MG63 (cell line): ENCODE results near the gene CCDC9B. TPM values are rescaled to one million over a fixed set of nuclear protein-coding genes. Genes with fewer than 3 reads are reported as not detected.

ENCODE experiments used
- DNase-seq: peaks from one replicate; pipeline ENCODE4 v3.0.0-alpha.2; 2020
- H3K27me3 ChIP-seq: fragments of 250-450 bp; sonication (Bioruptor Pico); 2 replicates; pipeline ENCODE4 v1.5.1; 2020; ENCODE audit warnings: mild to moderate bottlenecking, moderate library complexity
- H3K36me3 ChIP-seq: fragments of 250-450 bp; sonication (Bioruptor Pico); 2 replicates; pipeline ENCODE4 v1.5.1; 2020; ENCODE audit warnings: mild to moderate bottlenecking, moderate library complexity
- H3K4me3 ChIP-seq: fragments of 250-450 bp; sonication (Bioruptor Pico); 2 replicates; pipeline ENCODE4 v1.5.1; 2020; ENCODE audit warnings: mild to moderate bottlenecking, moderate library complexity
- H3K9me3 ChIP-seq: fragments of 250-450 bp; sonication (Bioruptor Pico); 2 replicates; pipeline ENCODE4 v1.5.1; 2020; ENCODE audit warnings: mild to moderate bottlenecking, moderate library complexity
- total RNA-seq: library from RNA; depleted of rRNA; stranded (reverse); fragments of >200 nt; shearing (Covaris generic); gene quantifications from 2 replicates; pipeline ENCODE4 v1.2.3, GENCODE V29; 2014; ENCODE audit warnings: low replicate concordance

CCDC9B gene
- total RNA-seq, 1 experiment from 2014 or later = 8.2 TPM

- DNase-seq = no peak
- Histone ChIP-seq H3K36me3 (no peaks in the 10 kb centered on the region; the same call in 1 of the 2 replicates), H3K9me3 (no peaks in the 10 kb centered on the region), H3K27me3 (no peaks in the 10 kb centered on the region), H3K4me3 (no peak overlapping the region)
Measured at GRCh38 chr15:40327457-40327856, 13.3 kb downstream of the CCDC9B start.

GRCh38 chr15:40325700-40326099, 15.0 kb downstream of the CCDC9B start:
- Histone ChIP-seq H3K36me3 (no peaks in the 10 kb centered on the region; the same call in 1 of the 2 replicates), H3K9me3 (no peaks in the 10 kb centered on the region), H3K27me3 (no peaks in the 10 kb centered on the region), H3K4me3 (no peak overlapping the region)
- DNase-seq = no peak

- DNase-seq = no peak
- no peaks in the 10 kb centered on the region; the same call in 1 of the 2 replicates for H3K36me3 ChIP-seq
Measured at GRCh38 chr15:40325188-40325587, 15.6 kb downstream of the CCDC9B start.

GRCh38 chr15:40323953-40324937, 16.5 kb downstream of the CCDC9B start:
- H3K27me3 ChIP-seq = no peaks in the 10 kb centered on the region
- peak overlapping the region; percentile 61 for H3K4me3 ChIP-seq
- H3K36me3 ChIP-seq = no peaks in the 10 kb centered on the region; the same call in 1 of the 2 replicates
- no peaks in the 10 kb centered on the region for H3K9me3 ChIP-seq
- DNase-seq = no peak

More at GRCh38 chr15:40325188-40325587, 15.6 kb downstream of the CCDC9B start:
- Histone ChIP-seq H3K27me3 (no peaks in the 10 kb centered on the region), H3K4me3 (peak overlapping the region; percentile 61), H3K9me3 (no peaks in the 10 kb centered on the region)

- Histone ChIP-seq H3K4me3 (peak within 1 kb of the TSS; percentile 61), H3K36me3 (no peaks in the 10 kb centered on the region; the same call in 1 of the 2 replicates), H3K27me3 (no peaks in the 10 kb centered on the region), H3K9me3 (no peaks in the 10 kb centered on the region)
- peak; percentile 80 for DNase-seq
Measured at GRCh38 chr15:40323239-40323952, 17.3 kb downstream of the CCDC9B start, which contains the start of gene INAFM2. TSS of gene INAFM2 (plus strand) at chr15:40323692. CDS start at chr15:40324056, 364 bp downstream.

GRCh38 chr15:40322531-40323238, 18.1 kb downstream of the CCDC9B start:
- no peak for DNase-seq
- H3K4me3 ChIP-seq = peak overlapping the region; percentile 43
- no peaks in the 10 kb centered on the region; the same call in 1 of the 2 replicates for H3K36me3 ChIP-seq
- H3K9me3 ChIP-seq = no peaks in the 10 kb centered on the region
- no peaks in the 10 kb centered on the region for H3K27me3 ChIP-seq

GRCh38 chr15:40320931-40321371, 19.8 kb downstream of the CCDC9B start:
- Histone ChIP-seq H3K36me3 (no peaks in the 10 kb centered on the region), H3K9me3 (no peaks in the 10 kb centered on the region), H3K27me3 (no peaks in the 10 kb centered on the region), H3K4me3 (no peak overlapping the region)
- DNase-seq = no peak

GRCh38 chr15:40320409-40320808, 20.3 kb downstream of the CCDC9B start:
- no peaks in the 10 kb centered on the region for H3K27me3 ChIP-seq
- H3K9me3 ChIP-seq = no peaks in the 10 kb centered on the region
- H3K4me3 ChIP-seq = no peak overlapping the region
- no peaks in the 10 kb centered on the region for H3K36me3 ChIP-seq
- DNase-seq = no peak

- no peak overlapping the region for H3K4me3 ChIP-seq
- no peaks in the 10 kb centered on the region for H3K36me3 ChIP-seq
- H3K27me3 ChIP-seq = no peaks in the 10 kb centered on the region
- no peak for DNase-seq
- H3K9me3 ChIP-seq = no peaks in the 10 kb centered on the region
Measured at GRCh38 chr15:40317580-40317979, 23.2 kb downstream of the CCDC9B start.

- H3K9me3 ChIP-seq = no peaks in the 10 kb centered on the region
- DNase-seq = no peak
Measured at GRCh38 chr15:40316931-40317330, 23.8 kb downstream of the CCDC9B start.

GRCh38 chr15:40314723-40315276, 25.9 kb downstream of the CCDC9B start:
- peak; percentile 87 for DNase-seq
- Histone ChIP-seq H3K36me3 (no peaks in the 10 kb centered on the region), H3K4me3 (no peak overlapping the region), H3K27me3 (no peaks in the 10 kb centered on the region), H3K9me3 (no peaks in the 10 kb centered on the region)

More at GRCh38 chr15:40316931-40317330, 23.8 kb downstream of the CCDC9B start:
- Histone ChIP-seq H3K36me3 (no peaks in the 10 kb centered on the region), H3K27me3 (no peaks in the 10 kb centered on the region), H3K4me3 (no peak overlapping the region)

- H3K4me3 ChIP-seq = no peak overlapping the region
- peak; percentile 79 for DNase-seq
- H3K36me3 ChIP-seq = no peaks in the 10 kb centered on the region
- H3K27me3 ChIP-seq = no peaks in the 10 kb centered on the region
- H3K9me3 ChIP-seq = no peaks in the 10 kb centered on the region
Measured at GRCh38 chr15:40313531-40314398, 27.0 kb downstream of the CCDC9B start.

- H3K36me3 ChIP-seq = no peaks in the 10 kb centered on the region
- no peaks in the 10 kb centered on the region for H3K27me3 ChIP-seq
- no peak overlapping the region for H3K4me3 ChIP-seq
- no peak for DNase-seq
- H3K9me3 ChIP-seq = no peaks in the 10 kb centered on the region
Measured at GRCh38 chr15:40312370-40313158, 28.2 kb downstream of the CCDC9B start.

- H3K27me3 ChIP-seq = no peaks in the 10 kb centered on the region
- DNase-seq = no peak
- no peaks in the 10 kb centered on the region for H3K9me3 ChIP-seq
- no peaks in the 10 kb centered on the region for H3K36me3 ChIP-seq
- H3K4me3 ChIP-seq = no peak overlapping the region
Measured at GRCh38 chr15:40310993-40311392, 29.7 kb downstream of the CCDC9B start.
